HEK293 (cell line): ENCODE data around the gene SH3RF3.
A peak's percentile ranks its signal among the peaks of the same experiment; 100 is the strongest.

Source experiments
- CTCF ChIA-PET: fragments of 350-600 bp; formaldehyde crosslinking; extraction: SDS; loops from one replicate; lab custom pipeline; 2021; ENCODE audit warnings: antibody characterized with exemption; lab: Yijun Ruan, JAX
- POLR2A ChIA-PET: fragments of 300-600 bp; formaldehyde crosslinking; extraction: SDS; loops from one replicate; lab custom pipeline; 2020; ENCODE audit warnings: antibody characterized with exemption, inconsistent platforms; lab: Yijun Ruan, JAX
- H3K27ac ChIP-seq: fragments of 200-500 bp; sonication (Bioruptor generic); 2 replicates; pipeline ENCODE4 v1.5.1; 2014; ENCODE audit warnings: low read depth, low read length, control low read depth, inconsistent platforms; ENCODE audit errors: extremely low read depth
- H3K36me3 ChIP-seq, 2 experiments: fragments of 200-500 bp in 1 of 2; sonication (Bioruptor generic) in 1 of 2; 1 replicate in 1 of 2; 2 replicates in 1 of 2; pipeline ENCODE4 v1.5.1; 2014 to 2017; ENCODE audit warnings: inconsistent platforms in 2 of 2, low read length in 2 of 2; ENCODE audit not compliant: control insufficient read depth in 2 of 2, insufficient read depth in 1 of 2
- H3K4me1 ChIP-seq: fragments of 200-500 bp; sonication (Bioruptor generic); 2 replicates; pipeline ENCODE4 v1.5.1; 2014; ENCODE audit warnings: mild to moderate bottlenecking, low read length, inconsistent platforms; ENCODE audit not compliant: control insufficient read depth, insufficient read depth
- H3K4me3 ChIP-seq: 2 replicates; pipeline ENCODE4 v1.5.1; 2011; ENCODE audit warnings: low read depth, mild to moderate bottlenecking, control low read depth, low read length, moderate library complexity
- H3K9me3 ChIP-seq: fragments of 200-500 bp; sonication (Bioruptor generic); 2 replicates; pipeline ENCODE4 v1.5.1; 2014; ENCODE audit warnings: low read depth, low read length, inconsistent platforms; ENCODE audit not compliant: control insufficient read depth, insufficient read depth
- GLIS1 ChIP-seq: fragments of 450-650 bp; formaldehyde crosslinking; IDR thresholded peaks from 2 replicates; pipeline ENCODE4 v1.5.1; 2016; ENCODE audit warnings: missing biosample characterization, missing genetic modification characterization
- HIC1 ChIP-seq: fragments of 450-650 bp; formaldehyde crosslinking; IDR thresholded peaks from 2 replicates; pipeline ENCODE4 v1.5.1; 2016; ENCODE audit warnings: missing biosample characterization, missing genetic modification characterization
- IKZF3 ChIP-seq: fragments of 450-650 bp; IDR thresholded peaks from 2 replicates; pipeline ENCODE4 v1.5.0; 2018; ENCODE audit warnings: missing biosample characterization, mild to moderate bottlenecking, missing genetic modification characterization, moderate library complexity
- MEIS1 ChIP-seq: sonication (generic); formaldehyde crosslinking; IDR thresholded peaks from 2 replicates; pipeline ENCODE4 v1.8.1; 2022; ENCODE audit warnings: missing genetic modification reagents, mild to moderate bottlenecking, borderline replicate concordance
- MZF1 ChIP-seq: fragments of 450-650 bp; formaldehyde crosslinking; IDR thresholded peaks from 2 replicates; pipeline ENCODE4 v1.5.1; 2017; ENCODE audit warnings: missing biosample characterization, missing genetic modification characterization, borderline replicate concordance
- PRDM6 ChIP-seq: fragments of 450-650 bp; formaldehyde crosslinking; IDR thresholded peaks from 2 replicates; pipeline ENCODE4 v1.5.1; 2017; ENCODE audit warnings: missing biosample characterization, missing genetic modification characterization
- SALL2 ChIP-seq: fragments of 450-650 bp; formaldehyde crosslinking; IDR thresholded peaks from 2 replicates; pipeline ENCODE4 v1.5.0; 2017; ENCODE audit warnings: missing biosample characterization, mild to moderate bottlenecking, missing genetic modification characterization, borderline replicate concordance
- SCRT2 ChIP-seq: fragments of 450-650 bp; formaldehyde crosslinking; IDR thresholded peaks from 2 replicates; pipeline ENCODE4 v1.5.1; 2016; ENCODE audit warnings: missing biosample characterization, missing genetic modification characterization
- SP7 ChIP-seq: fragments of 450-650 bp; formaldehyde crosslinking; IDR thresholded peaks from 2 replicates; pipeline ENCODE4 v1.5.1; 2016; ENCODE audit warnings: missing biosample characterization, missing genetic modification characterization
- TCF7L2 ChIP-seq: IDR thresholded peaks from 2 replicates; pipeline ENCODE4 v1.6.1; 2011; ENCODE audit warnings: low read depth, mild to moderate bottlenecking, inconsistent platforms, low read length, moderate library complexity, borderline replicate concordance
- ZBTB10 ChIP-seq: fragments of 450-650 bp; formaldehyde crosslinking; IDR thresholded peaks from 2 replicates; pipeline ENCODE4 v1.5.1; 2016; ENCODE audit warnings: missing biosample characterization, missing genetic modification characterization
- ZBTB17 ChIP-seq: fragments of 450-650 bp; formaldehyde crosslinking; IDR thresholded peaks from 2 replicates; pipeline ENCODE4 v1.5.1; 2016; ENCODE audit warnings: missing biosample characterization, missing genetic modification characterization
- ZFP37 ChIP-seq: fragments of 450-650 bp; formaldehyde crosslinking; IDR thresholded peaks from 2 replicates; pipeline ENCODE4 v1.5.1; 2016; ENCODE audit warnings: missing biosample characterization, missing genetic modification characterization
- ZNF16 ChIP-seq: fragments of 450-650 bp; formaldehyde crosslinking; IDR thresholded peaks from 2 replicates; pipeline ENCODE4 v1.5.1; 2016; ENCODE audit warnings: low read depth, missing biosample characterization, missing genetic modification characterization
- ZNF18 ChIP-seq: fragments of 450-650 bp; formaldehyde crosslinking; IDR thresholded peaks from 2 replicates; pipeline ENCODE4 v1.5.1; 2016; ENCODE audit warnings: missing biosample characterization, missing genetic modification characterization
- ZNF214 ChIP-seq: fragments of 450-650 bp; formaldehyde crosslinking; IDR thresholded peaks from 2 replicates; pipeline ENCODE4 v1.5.1; 2017; ENCODE audit warnings: missing biosample characterization, mild to moderate bottlenecking, missing genetic modification characterization, borderline replicate concordance
- ZNF280C ChIP-seq: fragments of 450-650 bp; formaldehyde crosslinking; IDR thresholded peaks from 2 replicates; pipeline ENCODE4 v1.5.1; 2016; ENCODE audit warnings: missing biosample characterization, missing genetic modification characterization
- ZNF335 ChIP-seq: fragments of 450-650 bp; formaldehyde crosslinking; conservative IDR thresholded peaks from 2 replicates; pipeline ENCODE4 v1.5.1; 2016; ENCODE audit warnings: missing biosample characterization, missing genetic modification characterization
- ZNF394 ChIP-seq: fragments of 450-650 bp; formaldehyde crosslinking; IDR thresholded peaks from 2 replicates; pipeline ENCODE4 v1.5.1; 2016; ENCODE audit warnings: missing biosample characterization, missing genetic modification characterization, mild to moderate bottlenecking, moderate library complexity, borderline replicate concordance
- ZNF664 ChIP-seq: fragments of 450-650 bp; formaldehyde crosslinking; IDR thresholded peaks from 2 replicates; pipeline ENCODE4 v1.5.1; 2016; ENCODE audit warnings: missing biosample characterization, missing genetic modification characterization
- ZNF704 ChIP-seq: fragments of 450-650 bp; formaldehyde crosslinking; IDR thresholded peaks from 2 replicates; pipeline ENCODE4 v1.5.1; 2016; ENCODE audit warnings: missing biosample characterization, missing genetic modification characterization
- ZNF837 ChIP-seq: fragments of 450-650 bp; formaldehyde crosslinking; IDR thresholded peaks from 2 replicates; pipeline ENCODE4 v1.5.1; 2016; ENCODE audit warnings: missing biosample characterization, missing genetic modification characterization
- ZNF843 ChIP-seq: fragments of 450-650 bp; formaldehyde crosslinking; IDR thresholded peaks from 2 replicates; pipeline ENCODE4 v1.5.1; 2016; ENCODE audit warnings: missing biosample characterization, missing genetic modification characterization

The SH3RF3 gene

GRCh38 chr2:109231428-109231827, 102.4 kb downstream of the SH3RF3 start:
- H3K36me3 ChIP-seq = no peaks in the 10 kb centered on the region
- POLR2A ChIA-PET = no interaction called here
- TF ChIP-seq ZNF394 (tag by site-specific recombination) = no peak
- no peak for TF ChIP-seq ZBTB10
- 0 out of 2 replicates have a peak, but pooled peaks have one; percentile 31 for TF ChIP-seq SP7 (tag by site-specific recombination)
- no peak for TF ChIP-seq ZNF837 (tag by site-specific recombination)
- TF ChIP-seq ZNF214 (tag by site-specific recombination) = no peak
- TF ChIP-seq GLIS1 = no peak
- no peak for TF ChIP-seq PRDM6 (tag by site-specific recombination)
- no peak for TF ChIP-seq SALL2
- TF ChIP-seq ZNF16 (tag by site-specific recombination) = no peak
- no peak; the same call in 1 of the 2 replicates for TF ChIP-seq ZNF843 (tag by site-specific recombination)
- TF ChIP-seq ZBTB17 = 0 out of 2 replicates have a peak, but pooled peaks have one; percentile 1
- no peak for TF ChIP-seq ZNF18 (tag by site-specific recombination)
- TF ChIP-seq ZNF664 (tag by site-specific recombination) = no peak
- TF ChIP-seq ZFP37 (tag by site-specific recombination) = no peak
- no peak for TF ChIP-seq IKZF3 (tag by site-specific recombination)
- TF ChIP-seq MZF1 (tag by site-specific recombination) = no peak
- TF ChIP-seq ZNF704 (tag by site-specific recombination) = no peak
- TF ChIP-seq SCRT2 (tag by site-specific recombination) = no peak
- no peak for TF ChIP-seq ZNF280C (tag by site-specific recombination)
- no peak for TF ChIP-seq HIC1
- TF ChIP-seq ZNF335 (tag by site-specific recombination) = no peak
- no peak for TF ChIP-seq MEIS1 (CRISPR knock-in tag)
- 0 out of 2 replicates have a peak, but pooled peaks have one; percentile 12 for TF ChIP-seq TCF7L2
- no peak overlapping the region for H3K4me3 ChIP-seq
- no peak overlapping the region for H3K27ac ChIP-seq
- CTCF ChIA-PET = no interaction called here
- H3K9me3 ChIP-seq = no peaks in the 10 kb centered on the region
- peaks cover 19% of the 10 kb centered on the region for H3K4me1 ChIP-seq
